ENCODE results near the gene DPEP2. TPM values are rescaled to one million over a fixed set of nuclear protein-coding genes. Genes with fewer than 3 reads are reported as not detected.
"Not testable (repeated sequence)": the region's sequence is repeated elsewhere in the genome, so short reads cannot be mapped to it uniquely, and the experiment has no call there.

The DPEP2 gene
- polyA plus RNA-seq, 12 donors: 0.63 to 2.2 (median 1.3) TPM; not detected in 2

DNA sequence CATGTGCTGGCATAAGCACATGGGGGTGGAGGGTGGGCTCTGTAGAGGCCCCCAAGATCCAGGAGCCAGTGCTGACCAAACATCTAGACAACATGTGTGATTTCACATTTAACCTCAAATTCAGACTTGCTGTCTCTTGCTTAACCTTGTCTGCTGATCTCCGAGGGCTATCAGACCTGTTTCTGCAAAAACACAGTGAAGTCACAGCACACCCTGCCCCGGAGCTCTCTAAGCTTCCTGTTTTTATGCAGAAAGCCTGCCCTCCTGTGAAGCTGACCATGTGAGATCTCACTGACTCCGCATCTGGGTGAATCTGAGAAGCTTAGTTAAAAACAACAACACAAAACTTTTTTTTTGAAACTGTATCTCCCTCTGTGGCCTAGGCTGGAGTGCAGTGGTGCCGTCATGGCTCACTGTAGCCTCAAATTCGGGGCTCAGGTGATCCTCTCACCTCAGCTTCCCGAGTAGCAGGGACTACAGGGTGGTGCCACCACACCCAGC, 6.6 kb upstream of the DPEP2 start:
- no peak for DNase-seq

DNA sequence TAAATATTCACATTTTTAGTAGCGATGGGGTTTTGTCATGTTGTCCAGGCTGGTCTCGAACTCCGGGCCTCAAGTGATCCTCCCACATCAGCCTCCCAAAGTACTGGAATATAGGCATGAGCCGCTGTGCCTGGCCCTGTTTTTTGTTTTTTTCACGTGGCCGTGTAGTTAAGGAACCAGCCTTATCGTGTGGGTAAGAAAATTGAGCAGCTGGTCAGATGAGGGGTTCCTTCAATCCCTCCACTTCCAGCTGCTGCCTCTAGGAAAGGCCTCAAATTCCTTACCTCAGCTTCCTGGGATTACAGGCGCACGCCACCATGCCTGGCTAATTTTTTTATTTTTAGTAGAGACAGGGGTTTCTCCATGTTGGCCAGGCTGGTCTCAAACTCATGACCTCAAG, 5.9 kb upstream of the DPEP2 start:
- no peak for DNase-seq

DNA sequence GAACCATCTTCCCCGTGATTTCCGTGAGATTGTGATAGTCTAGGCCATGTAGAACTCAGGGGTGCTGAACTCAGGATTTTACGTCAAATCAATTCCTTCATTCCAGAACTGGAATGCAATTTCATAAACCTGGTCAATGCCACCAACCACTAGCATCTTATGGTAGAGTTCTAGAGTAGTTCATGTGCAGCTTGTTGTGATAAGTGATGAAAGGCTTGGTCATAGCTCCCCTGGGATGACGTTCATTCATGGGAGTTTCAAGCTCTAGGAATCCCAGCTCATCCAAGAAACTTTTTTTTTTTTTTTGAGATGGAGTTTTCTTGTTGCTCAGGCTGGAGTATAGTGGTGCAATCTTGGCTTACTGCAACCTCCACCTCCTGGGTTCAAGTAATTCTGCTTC, 3.7 kb upstream of the DPEP2 start:
- no peak for DNase-seq

- DNase-seq: no peak
These were observed 1.2 kb upstream of the DPEP2 start for GRCh38 chr16:68000450-68000849.

GRCh38 chr16:67999985-68000384, 701 bp upstream of the DPEP2 start:
- no peak for DNase-seq

DNA sequence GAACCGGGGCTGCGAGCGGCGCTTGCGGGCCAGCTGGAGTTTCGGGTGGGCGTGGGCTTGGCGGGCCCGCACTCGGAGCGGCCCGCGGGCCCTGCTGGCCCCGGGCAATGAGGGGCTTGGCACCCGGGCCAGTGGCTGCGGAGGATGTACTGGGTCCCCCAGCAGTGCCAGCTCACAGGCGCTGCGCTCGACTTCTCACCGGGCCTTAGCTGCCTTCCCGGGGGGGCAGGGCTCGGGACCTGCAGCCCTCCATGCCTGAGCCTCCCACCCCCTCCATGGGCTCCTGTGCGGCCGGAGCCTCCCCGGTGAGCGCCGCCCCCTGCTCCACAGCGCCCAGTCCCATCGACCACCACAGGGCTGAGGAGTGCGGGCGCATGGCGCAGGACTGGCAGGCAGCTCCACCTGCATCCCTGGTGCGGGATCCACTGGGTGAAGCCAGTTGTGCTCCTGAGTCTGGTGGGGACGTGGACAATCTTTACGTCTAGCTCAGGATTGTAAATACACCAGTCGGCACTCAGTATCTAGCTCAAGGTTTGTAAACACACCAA, 979 bp downstream of the DPEP2 start:
- not testable (repeated sequence) for DNase-seq

DNA sequence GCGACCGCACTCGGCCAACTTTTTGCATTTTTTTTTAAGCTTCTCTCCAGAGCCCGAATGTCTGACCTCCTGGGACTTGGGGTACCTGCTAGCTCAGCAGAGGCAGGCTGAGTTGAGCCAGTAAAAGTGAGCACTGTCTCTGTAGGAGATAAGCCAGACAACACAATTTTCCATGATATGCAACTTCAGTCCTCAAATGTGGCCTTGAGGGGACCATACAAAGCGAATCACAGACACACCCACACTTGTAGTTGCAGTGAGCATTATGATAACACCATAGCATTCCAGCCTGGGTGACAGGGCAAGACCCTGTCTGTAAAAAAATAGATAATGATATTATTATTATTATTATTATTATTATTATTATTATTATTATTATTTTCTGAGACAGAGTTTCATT, 2.6 kb downstream of the DPEP2 start:
- DNase-seq: no peak

DNA sequence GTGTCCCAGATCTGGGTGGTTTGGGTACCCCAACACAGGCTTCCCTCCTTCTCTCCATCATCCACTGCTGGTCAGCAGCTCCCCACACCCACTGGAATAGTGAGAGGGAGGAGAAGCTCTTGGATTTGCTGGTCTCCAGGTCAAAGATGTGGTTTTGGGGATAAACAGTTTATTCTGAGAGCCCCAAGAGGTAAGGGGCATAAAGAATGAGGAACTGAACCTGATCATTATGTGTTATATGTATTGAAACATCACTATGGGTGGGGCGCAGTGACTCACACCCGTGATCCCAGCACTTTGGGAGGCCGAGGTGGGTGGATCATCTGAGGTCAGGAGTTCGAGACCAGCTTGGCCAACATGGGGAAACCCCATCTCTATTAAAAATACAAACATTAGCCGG, 3.9 kb downstream of the DPEP2 start:
- no peak for DNase-seq

DNA sequence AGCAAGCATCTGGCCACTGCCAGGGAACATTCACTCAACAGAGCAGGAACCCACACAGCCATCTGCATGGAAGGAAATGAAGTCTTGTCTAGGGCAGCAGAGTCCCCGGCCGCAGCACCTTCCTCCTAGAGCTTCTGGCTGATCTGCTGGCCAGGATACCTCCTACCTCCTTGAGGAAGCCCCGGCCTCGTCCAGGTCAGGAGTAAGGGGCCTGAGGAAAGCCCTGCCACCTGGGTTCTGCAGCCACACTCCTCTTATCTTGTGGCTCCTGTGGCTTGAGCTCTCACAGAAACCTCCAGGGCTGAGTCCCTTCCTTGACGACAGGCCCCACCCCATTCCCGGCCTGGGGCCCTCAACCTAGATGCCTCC, 5.3 kb downstream of the DPEP2 start:
- DNase-seq: not testable (repeated sequence)

DNA sequence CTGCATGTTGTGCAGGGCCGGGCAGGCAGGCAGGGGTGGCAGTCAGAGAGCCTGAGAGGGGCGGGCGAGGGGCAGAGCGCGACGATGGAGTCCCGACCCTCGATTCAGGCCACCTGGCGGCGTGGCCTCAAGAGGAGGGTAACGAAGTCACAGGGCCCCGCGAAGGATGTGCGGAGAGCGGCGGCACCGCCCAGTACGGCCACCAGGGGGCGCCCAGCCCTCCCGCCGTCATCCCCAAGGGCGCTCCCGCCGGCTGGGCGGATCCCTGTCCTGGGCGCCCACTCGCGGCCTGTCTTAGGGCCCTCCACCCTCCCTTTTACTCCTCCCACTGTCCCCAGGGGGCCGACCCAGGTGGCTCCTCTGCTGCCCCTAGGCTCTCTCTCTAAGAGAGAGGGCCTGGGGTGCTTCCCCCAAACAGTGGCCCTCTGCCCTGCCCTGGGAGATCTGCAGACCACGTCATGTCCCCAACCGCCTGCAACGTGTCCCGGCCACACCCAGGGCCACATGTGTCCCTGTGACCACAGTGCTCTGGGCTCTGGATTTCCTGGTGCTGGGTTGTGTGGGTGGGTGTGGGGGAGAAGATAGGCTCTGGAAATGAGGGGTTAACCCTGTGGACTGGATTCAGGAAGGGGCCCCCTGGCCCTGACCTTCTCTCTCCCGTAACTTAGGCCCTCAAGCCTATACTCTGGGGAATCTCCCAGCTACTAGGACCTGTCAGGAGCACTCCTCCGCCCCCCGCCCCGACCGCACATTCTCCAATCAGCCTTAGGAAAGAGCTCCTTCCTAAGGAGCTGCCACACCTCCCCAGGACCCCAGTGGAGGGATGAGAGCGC, 5.9 kb downstream of the DPEP2 start:
- peak; percentile 66 for DNase-seq

- no peak for DNase-seq
These were observed 6.5 kb downstream of the DPEP2 start for GRCh38 chr16:67992661-67993206.

- DNase-seq: no peak
These were observed 9.3 kb downstream of the DPEP2 start for GRCh38 chr16:67990018-67990386.

GRCh38 chr16:67989322-67990017, 9.8 kb downstream of the DPEP2 start:
- no peak for DNase-seq

DNA sequence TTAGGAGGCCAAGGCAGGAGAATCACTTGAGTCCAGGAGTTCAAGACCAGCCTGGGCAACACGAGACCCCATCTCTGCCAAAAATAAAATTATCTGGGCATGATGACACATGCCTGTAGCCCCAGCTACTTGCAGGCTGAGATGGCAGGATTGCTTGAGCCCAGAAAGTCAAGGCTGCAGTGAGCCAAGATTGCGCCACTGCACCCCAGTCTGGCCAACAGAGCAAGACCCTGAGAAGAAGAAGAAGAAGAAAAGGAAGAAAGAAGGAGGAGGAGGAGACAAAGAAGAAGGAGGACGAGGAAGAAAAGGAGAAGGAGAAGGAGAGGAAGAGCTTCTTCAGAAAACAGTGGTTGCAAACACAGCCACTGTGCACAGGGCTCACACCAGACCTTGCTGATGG, 10.6 kb downstream of the DPEP2 start:
- DNase-seq: no peak

GRCh38 chr16:67987460-67988160, 11.7 kb downstream of the DPEP2 start:
- DNase-seq: no peak

GRCh38 chr16:67986949-67987348, 12.3 kb downstream of the DPEP2 start:
- no peak for DNase-seq

- no peak for DNase-seq
These were observed 17.1 kb downstream of the DPEP2 start for GRCh38 chr16:67982011-67982696.

GRCh38 chr16:67979955-67980678, 19.2 kb downstream of the DPEP2 start, which contains the start of gene DPEP3:
Gene DPEP3, minus strand, starts transcription at chr16:67980499. Its CDS starts 119 bp downstream, at chr16:67980380.
- DNase-seq: no peak

DNA sequence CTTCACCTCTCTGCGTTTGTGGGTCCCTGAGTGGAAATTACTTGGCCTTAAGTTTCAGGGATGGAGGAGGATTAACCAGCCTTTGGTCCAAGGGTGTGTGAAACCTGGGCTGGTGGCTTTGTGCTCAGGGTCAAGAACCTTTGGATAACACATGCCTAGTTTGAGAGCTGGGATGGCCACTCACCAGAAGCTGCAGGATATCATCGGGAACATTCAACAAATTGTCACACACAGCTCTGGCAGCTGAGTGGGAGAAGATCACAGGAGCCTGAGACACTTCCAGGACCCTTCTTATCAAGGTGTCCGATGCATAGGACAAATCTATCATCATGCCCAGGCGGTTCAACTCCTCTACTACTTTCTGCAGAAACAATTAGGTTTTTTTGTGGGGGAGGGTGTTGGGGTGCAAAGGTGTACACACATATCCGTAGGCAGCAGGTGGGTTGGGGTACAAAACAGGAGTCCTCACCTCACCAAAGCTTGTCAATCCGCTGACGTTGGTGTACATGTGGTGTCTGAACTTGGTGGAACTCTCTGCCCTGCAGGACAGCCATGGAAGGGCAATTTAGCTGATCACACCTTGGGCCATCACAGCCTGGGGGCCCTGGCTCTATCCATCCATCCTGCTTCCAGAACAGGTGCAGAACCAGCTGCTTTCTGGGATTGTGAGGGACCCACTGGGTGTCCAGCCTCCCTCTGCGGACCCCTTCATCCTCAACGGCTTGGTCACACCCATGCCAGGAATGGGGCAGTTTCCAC, 21.6 kb downstream of the DPEP2 start:
- no peak for DNase-seq

DNA sequence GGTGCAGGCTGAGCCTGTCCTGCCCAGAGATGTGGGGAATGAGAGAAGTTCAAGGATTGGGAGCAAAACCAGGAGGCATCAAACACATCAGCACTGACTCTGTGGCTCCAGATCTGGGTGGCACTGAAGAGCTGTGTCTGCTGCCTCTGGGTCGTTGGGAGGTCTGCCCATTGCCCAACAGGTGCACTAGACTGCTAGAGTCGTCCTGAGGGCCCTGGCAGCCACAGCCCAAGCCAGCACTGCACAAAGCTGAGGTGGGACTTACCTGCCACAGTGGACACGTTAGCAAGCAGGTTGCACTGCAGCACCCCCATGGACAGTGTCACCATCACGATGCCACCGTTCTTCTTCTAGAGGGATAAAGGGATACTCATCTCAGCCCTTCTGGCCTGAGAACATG, 22.3 kb downstream of the DPEP2 start:
- no peak for DNase-seq

Measured in muscle of arm (tissue), 12 donors.